Brain microvascular endothelial cell (primary cell): ENCODE data around the gene FAIM2.
A peak's percentile ranks its signal among the peaks of the same experiment; 100 is the strongest.

Source experiments
- DNase-seq: peaks from one replicate; pipeline ENCODE4 v3.0.0-alpha.2; 2020
- H3K27ac ChIP-seq: fragments of 250-450 bp; sonication (Bioruptor Pico); 2 replicates; pipeline ENCODE4 v1.5.1; 2020; ENCODE audit warnings: mild to moderate bottlenecking, moderate library complexity
- H3K27me3 ChIP-seq: fragments of 250-450 bp; sonication (Bioruptor Pico); replicated peaks from 2 replicates; pipeline ENCODE4 v1.5.1; 2020; ENCODE audit warnings: mild to moderate bottlenecking
- H3K36me3 ChIP-seq: fragments of 250-450 bp; sonication (Bioruptor Pico); replicated peaks from 2 replicates; pipeline ENCODE4 v1.5.1; 2020; ENCODE audit warnings: mild to moderate bottlenecking
- H3K4me3 ChIP-seq: 2 replicates; pipeline ENCODE4 v1.5.1; 2011; ENCODE audit warnings: low read depth, mild to moderate bottlenecking, control low read depth, low read length, moderate library complexity
- CTCF ChIP-seq: IDR thresholded peaks from 2 replicates; pipeline ENCODE4 v1.5.1; 2011; ENCODE audit warnings: low read depth, mild to moderate bottlenecking, moderate library complexity, low read length, control low read depth, inconsistent platforms; ENCODE audit errors: missing control alignments
- in situ Hi-C: cut with HindIII; loops from 2 replicates; pipeline ENCODE4 v1.10.0; 2017; ENCODE audit warnings: low sequenced_read_pairs, low pct_ligation_motif_present

FAIM2 gene

DNA sequence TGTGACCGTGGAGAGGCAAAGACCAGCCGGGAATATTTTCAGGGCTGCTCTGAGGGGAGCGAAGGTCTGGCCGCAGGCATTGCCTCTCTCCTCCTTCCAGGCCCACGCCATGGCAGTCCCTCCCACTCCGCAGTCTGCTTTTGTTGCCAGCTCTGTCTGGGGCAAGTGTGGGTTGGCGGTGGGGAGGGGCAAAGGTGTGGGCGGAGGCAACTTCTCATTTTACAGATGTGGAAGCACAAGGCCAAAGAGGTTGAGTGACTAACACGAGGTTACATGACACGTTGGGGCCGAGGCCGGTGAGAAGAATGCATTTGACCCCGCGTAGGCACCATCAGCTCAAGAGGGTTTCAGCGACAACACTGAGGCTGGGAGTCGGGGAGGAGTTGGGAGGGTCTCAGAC, 6.1 kb upstream of the FAIM2 start:
- in situ Hi-C loops: no loop called here
- no peak overlapping the region for H3K27ac ChIP-seq
- no peak overlapping the region for H3K4me3 ChIP-seq
- no peak for TF ChIP-seq CTCF
- no peaks in the 10 kb centered on the region for H3K27me3 ChIP-seq
- no peak for DNase-seq
- no peaks in the 10 kb centered on the region for H3K36me3 ChIP-seq

DNA sequence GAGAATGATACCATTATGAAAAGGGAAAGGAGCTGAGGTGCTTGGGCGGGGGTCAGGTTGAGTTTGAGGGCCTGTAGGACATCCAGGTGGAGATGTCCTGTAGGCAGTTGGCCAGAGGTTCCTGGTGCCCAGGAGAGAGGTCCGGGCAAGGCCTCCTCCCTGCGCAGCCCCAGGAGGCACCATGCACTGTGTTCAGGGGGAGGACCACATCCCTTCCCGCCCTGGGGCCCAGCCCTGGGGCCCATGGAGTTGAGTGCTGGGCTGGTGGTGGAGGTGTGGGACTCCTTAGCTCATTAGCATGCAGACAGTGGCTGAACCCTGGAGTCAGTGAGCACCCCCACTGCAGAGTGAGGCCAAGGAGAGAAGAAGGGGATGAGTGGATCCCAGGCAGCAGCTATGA, 5.7 kb upstream of the FAIM2 start:
- in situ Hi-C loops: no loop called here
- Histone ChIP-seq H3K27me3 (no peaks in the 10 kb centered on the region), H3K27ac (no peak overlapping the region), H3K4me3 (no peak overlapping the region), H3K36me3 (no peaks in the 10 kb centered on the region)
- DNase-seq: no peak
- no peak for TF ChIP-seq CTCF

DNA sequence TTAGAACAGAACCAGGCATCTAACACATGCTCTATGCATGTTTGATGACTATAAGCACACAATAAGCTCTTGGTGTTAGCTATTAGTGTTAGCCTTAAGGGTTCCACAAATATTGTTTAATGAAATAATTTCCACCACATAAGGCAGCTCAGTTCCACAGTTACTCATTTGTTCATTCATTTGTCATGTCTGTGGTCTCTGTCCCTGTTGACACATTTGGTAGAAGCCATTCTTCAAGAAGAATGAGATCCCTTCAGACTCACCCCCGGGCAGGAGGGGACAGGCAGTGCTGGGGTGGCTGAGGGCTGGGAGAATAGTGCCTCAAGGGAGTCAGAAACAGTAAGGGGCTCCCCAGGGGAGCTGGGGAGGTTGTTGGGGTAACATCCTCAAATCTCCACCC, 3.7 kb upstream of the FAIM2 start:
- TF ChIP-seq CTCF: no peak
- H3K27ac ChIP-seq: no peak overlapping the region
- DNase-seq: no peak
- no peaks in the 10 kb centered on the region for H3K27me3 ChIP-seq
- H3K4me3 ChIP-seq: no peak overlapping the region
- no peaks in the 10 kb centered on the region for H3K36me3 ChIP-seq
- in situ Hi-C loops: no loop called here

GRCh38 chr12:49905718-49906314, 2.1 kb upstream of the FAIM2 start:
- no peak overlapping the region for H3K27ac ChIP-seq
- no peak for DNase-seq
- no peaks in the 10 kb centered on the region for H3K36me3 ChIP-seq
- no peak for TF ChIP-seq CTCF
- H3K4me3 ChIP-seq: no peak overlapping the region
- no peaks in the 10 kb centered on the region for H3K27me3 ChIP-seq
- in situ Hi-C loops: no loop called here

DNA sequence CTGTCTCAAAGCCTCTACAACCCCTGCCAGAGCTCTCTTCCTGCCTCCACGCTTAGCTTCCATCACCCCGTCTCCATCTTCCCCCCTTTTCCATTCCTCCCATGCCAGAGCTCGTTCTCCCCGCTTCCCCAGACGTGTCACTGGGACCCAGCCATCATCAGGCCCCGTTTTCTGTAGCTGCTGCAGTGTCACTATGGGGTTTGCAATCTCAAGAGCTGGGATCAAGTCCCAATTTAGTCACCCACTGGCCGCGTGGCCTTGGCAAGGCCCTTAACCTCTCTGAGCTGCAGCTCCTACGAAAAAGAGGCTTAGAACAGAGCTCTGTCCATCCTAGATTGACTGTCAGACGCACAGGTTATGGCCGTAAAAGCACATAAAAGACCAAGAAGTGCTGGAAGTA, 901 bp upstream of the FAIM2 start:
- no peak for TF ChIP-seq CTCF
- no peak overlapping the region for H3K4me3 ChIP-seq
- in situ Hi-C loops: no loop called here
- H3K27ac ChIP-seq: no peak overlapping the region
- H3K27me3 ChIP-seq: no peaks in the 10 kb centered on the region
- DNase-seq: no peak
- no peaks in the 10 kb centered on the region for H3K36me3 ChIP-seq

- no peak for TF ChIP-seq CTCF
- no peaks in the 10 kb centered on the region for H3K36me3 ChIP-seq
- no peaks in the 10 kb centered on the region for H3K27me3 ChIP-seq
- no peak for DNase-seq
- no peak overlapping the region for H3K27ac ChIP-seq
- H3K4me3 ChIP-seq: peak overlapping the region; percentile 42
- in situ Hi-C loops: no loop called here
Measured at GRCh38 chr12:49903351-49903699, 375 bp downstream of the FAIM2 start.
